Measurements from ENCODE around the gene HYAL2.

- TF ChIP-seq POLR2AphosphoS5 (IDR thresholded peaks at IDR 0.05) (no peak), POLR2A (IDR thresholded peaks at IDR 0.05) (no peak)
- TF ChIP-seq, protein P1, sequence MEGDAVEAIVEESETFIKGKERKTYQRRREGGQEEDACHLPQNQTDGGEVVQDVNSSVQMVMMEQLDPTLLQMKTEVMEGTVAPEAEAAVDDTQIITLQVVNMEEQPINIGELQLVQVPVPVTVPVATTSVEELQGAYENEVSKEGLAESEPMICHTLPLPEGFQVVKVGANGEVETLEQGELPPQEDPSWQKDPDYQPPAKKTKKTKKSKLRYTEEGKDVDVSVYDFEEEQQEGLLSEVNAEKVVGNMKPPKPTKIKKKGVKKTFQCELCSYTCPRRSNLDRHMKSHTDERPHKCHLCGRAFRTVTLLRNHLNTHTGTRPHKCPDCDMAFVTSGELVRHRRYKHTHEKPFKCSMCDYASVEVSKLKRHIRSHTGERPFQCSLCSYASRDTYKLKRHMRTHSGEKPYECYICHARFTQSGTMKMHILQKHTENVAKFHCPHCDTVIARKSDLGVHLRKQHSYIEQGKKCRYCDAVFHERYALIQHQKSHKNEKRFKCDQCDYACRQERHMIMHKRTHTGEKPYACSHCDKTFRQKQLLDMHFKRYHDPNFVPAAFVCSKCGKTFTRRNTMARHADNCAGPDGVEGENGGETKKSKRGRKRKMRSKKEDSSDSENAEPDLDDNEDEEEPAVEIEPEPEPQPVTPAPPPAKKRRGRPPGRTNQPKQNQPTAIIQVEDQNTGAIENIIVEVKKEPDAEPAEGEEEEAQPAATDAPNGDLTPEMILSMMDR (IDR thresholded peaks at IDR 0.05): no peak
Observed at GRCh38 chr3:50286322-50287227, 36.0 kb downstream of the HYAL2 start.
